Lower leg skin (tissue), 4 donors: ENCODE results near the gene INTS11. TPM values are rescaled to one million over a fixed set of nuclear protein-coding genes. Genes with fewer than 3 reads are reported as not detected.

ENCODE experiments used
- DNase-seq, 2 donors: peaks; one replicate each; pipeline ENCODE4 v3.0.0-alpha.2; 2019; ENCODE audit warnings: low spot score in 2 of 2
- H3K4me3 ChIP-seq: fragments of 200-600 bp; sonication (generic); 2 replicates; pipeline ENCODE4 v1.5.1; 2017; ENCODE audit warnings: mild to moderate bottlenecking, low read depth; ENCODE audit not compliant: poor library complexity, severe bottlenecking
- POLR2A ChIP-seq, 2 donors: fragments of 450-650 bp; IDR thresholded peaks; one replicate each; pipeline ENCODE4 v1.6.1; 2016 to 2017; ENCODE audit warnings: antibody characterized with exemption in 2 of 2, mild to moderate bottlenecking in 1 of 2, moderate library complexity in 1 of 2
- WGBS, 2 donors: methylation state at CpG; one replicate each; pipeline ENCODE4 v1.1.5; 2018; 5-methylcytosine and 5-hydroxymethylcytosine counted together
- intact Hi-C: fragments of 100-400 bp; cut with DNase I; formaldehyde crosslinking; loops from one replicate; pipeline ENCODE4 v1.15.0; 2023; ENCODE audit warnings: low total_unique reads
- total RNA-seq, 4 donors: library from RNA; depleted of rRNA; stranded (reverse); fragments of >200 nt; gene quantifications; one replicate each; pipeline ENCODE4 v1.1.0, GENCODE V29; 2016
- TF ChIP-seq, protein P1 (sequence below), 3 donors: fragments of 450-650 bp; IDR thresholded peaks; one replicate each; pipeline ENCODE4 v1.5.1; 2016; ENCODE audit warnings: antibody characterized with exemption in 3 of 3, mild to moderate bottlenecking in 3 of 3, moderate library complexity in 2 of 3

Gene INTS11
- total RNA-seq, 4 donors from 2014 or later, result 101 to 185 (median 105) TPM

DNA sequence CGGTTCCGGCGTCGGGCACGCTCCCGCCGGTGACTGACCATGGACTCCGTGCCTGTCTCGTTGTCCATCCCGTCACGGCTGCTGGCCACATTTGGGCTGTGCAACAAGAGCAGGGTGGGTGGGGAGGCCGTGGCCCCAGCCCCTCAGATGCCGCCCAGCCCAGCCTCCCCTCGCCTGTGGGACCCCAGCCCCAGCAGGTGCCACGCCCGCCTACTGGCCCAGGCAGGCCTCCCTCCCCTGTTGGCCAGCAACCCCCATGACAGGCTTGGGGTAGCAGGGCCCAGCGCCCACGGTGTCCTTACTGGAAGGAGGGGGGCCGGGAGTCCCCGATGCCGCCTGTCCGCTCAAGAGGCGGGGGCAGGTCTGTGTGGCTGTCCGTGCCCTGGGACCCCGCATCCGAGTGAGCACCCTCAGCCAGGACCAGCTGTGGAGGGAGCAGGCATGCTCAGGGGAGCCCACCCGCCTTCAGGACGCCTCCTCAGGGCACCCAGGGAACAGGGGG lies 17.7 kb upstream of the INTS11 start:
- intact Hi-C loops, result no loop called here
- TF ChIP-seq, protein P1, sequence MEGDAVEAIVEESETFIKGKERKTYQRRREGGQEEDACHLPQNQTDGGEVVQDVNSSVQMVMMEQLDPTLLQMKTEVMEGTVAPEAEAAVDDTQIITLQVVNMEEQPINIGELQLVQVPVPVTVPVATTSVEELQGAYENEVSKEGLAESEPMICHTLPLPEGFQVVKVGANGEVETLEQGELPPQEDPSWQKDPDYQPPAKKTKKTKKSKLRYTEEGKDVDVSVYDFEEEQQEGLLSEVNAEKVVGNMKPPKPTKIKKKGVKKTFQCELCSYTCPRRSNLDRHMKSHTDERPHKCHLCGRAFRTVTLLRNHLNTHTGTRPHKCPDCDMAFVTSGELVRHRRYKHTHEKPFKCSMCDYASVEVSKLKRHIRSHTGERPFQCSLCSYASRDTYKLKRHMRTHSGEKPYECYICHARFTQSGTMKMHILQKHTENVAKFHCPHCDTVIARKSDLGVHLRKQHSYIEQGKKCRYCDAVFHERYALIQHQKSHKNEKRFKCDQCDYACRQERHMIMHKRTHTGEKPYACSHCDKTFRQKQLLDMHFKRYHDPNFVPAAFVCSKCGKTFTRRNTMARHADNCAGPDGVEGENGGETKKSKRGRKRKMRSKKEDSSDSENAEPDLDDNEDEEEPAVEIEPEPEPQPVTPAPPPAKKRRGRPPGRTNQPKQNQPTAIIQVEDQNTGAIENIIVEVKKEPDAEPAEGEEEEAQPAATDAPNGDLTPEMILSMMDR (IDR thresholded peaks at IDR 0.05), result no peak
- TF ChIP-seq POLR2A (IDR thresholded peaks at IDR 0.05), result no peak
- no peak overlapping the region for H3K4me3 ChIP-seq
- no peak for DNase-seq
- WGBS, 2 donors, result 94 to 99% methylated on average over 14 of the region's 28 CpGs

DNA sequence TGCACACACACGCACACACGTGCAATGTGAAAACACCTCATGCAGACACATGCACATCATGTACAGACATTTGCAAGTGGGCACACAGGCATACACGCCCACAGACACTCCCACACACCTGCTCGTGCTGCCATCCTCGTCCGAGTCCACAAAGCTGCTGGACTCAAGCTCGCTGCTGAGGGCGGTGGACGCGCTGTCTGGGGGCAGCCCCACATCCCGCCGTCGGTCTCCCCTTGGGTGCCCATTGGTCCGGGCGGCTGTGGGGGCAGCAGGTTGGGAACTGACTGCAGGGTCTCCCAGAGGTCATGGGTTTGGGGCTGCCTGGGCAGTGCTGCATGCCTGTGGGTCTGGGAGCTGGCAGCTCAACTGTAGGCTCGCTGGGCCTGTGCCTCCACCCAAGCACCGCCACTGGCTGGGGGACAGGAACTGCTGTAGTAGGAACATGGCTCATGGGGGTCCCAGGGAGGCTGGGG lies 17.1 kb upstream of the INTS11 start:
- DNase-seq, result no peak
- WGBS, 2 donors, result 92 to 96% methylated on average over 16 to 17 of the region's 17 CpGs
- TF ChIP-seq, protein P1 (IDR thresholded peaks at IDR 0.05), result no peak
- intact Hi-C loops, result no loop called here
- no peak overlapping the region for H3K4me3 ChIP-seq

DNA sequence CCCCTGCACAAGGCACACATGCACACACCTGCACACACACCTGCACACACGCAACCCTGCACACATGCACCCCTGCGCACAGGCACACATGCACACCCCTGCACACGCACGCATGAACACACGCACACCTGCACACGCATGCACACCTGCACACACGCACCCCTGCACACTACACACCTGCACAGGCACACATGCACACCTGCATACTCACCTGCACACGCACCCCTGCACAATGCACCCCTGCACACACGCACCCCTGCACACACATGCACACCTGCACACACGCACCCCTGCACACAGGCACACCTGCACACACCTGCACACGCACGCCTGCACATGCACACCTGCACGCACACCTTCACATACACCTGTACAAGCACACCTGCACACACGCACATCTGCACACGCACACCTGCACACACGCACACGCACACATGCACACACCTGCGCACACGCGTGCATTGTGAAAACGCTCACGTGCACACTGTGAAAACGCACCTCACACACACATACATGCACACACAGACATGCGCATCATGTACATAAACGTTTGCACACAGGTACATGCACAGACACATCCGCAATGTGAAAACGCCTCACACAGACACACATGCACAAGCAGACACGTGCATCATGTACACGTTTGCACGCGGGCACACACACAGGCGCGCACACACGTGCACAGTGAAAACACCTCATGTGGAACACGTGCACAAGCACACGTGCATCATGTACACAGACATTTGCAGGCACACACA lies 16.5 kb upstream of the INTS11 start:
- 91% methylated on average over 34 to 36 of the region's 36 CpGs for WGBS, 2 donors
- TF ChIP-seq, protein P1 (IDR thresholded peaks at IDR 0.05), result no peak
- no peak for TF ChIP-seq POLR2A (IDR thresholded peaks at IDR 0.05)
- DNase-seq, result no peak
- intact Hi-C loops, result no loop called here
- no peak overlapping the region for H3K4me3 ChIP-seq

DNA sequence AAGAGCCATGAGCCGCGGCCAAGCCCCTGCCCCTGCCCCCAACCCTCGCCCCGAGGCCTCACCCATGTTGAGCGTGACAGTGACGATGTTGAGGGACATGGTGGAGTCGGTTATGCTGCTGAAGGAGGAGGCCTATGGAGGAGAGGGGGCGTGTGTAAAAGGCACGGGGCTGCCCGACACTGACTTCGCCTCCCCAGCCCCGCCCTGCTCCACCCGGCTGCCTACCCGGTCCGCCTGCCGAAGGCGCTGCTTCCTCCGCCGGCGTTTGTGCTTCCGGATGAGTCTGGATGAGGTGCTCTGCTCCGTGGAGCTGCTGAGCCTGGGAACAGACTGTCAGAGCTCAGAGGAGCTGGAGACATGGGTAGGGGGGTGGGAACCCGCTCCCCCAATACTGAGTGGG lies 15.7 kb upstream of the INTS11 start:
- intact Hi-C loops, result no loop called here
- H3K4me3 ChIP-seq, result no peak overlapping the region
- no peak for DNase-seq
- 77 to 84% methylated on average over 23 of the region's 23 CpGs for WGBS, 2 donors
- TF ChIP-seq, protein P1 (IDR thresholded peaks at IDR 0.05), result no peak
- no peak for TF ChIP-seq POLR2A (IDR thresholded peaks at IDR 0.05)

DNA sequence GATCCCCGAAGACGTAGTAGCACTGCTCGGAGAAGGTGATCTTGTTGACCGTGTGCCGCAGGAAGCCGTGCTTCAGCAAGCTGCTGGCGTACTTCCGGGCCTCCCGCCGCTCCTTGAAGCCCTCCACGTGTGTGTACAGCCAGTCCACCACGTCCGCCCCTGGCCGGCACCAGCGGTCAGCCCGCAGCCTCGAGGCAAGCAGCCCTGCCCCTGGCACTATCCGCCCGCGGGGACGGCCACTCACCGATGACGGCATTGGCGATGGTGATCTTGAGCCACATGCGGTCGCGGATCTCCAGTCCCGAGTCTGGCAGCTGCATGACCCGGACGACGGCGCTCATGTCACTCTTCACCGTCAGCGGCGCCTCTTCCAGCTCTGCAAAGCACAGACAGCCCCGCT lies 13.8 kb upstream of the INTS11 start:
- no peak overlapping the region for H3K4me3 ChIP-seq
- intact Hi-C loops, result no loop called here
- DNase-seq, result no peak
- WGBS, 2 donors, result 93 to 95% methylated on average over 36 of the region's 36 CpGs
- TF ChIP-seq POLR2A (IDR thresholded peaks at IDR 0.05), result no peak
- TF ChIP-seq, protein P1 (IDR thresholded peaks at IDR 0.05), result no peak
